ENCODE data around the gene KRT12.
"Not testable (repeated sequence)": the region's sequence is repeated elsewhere in the genome, so short reads cannot be mapped to it uniquely, and the experiment has no call there.

The KRT12 gene

DNA sequence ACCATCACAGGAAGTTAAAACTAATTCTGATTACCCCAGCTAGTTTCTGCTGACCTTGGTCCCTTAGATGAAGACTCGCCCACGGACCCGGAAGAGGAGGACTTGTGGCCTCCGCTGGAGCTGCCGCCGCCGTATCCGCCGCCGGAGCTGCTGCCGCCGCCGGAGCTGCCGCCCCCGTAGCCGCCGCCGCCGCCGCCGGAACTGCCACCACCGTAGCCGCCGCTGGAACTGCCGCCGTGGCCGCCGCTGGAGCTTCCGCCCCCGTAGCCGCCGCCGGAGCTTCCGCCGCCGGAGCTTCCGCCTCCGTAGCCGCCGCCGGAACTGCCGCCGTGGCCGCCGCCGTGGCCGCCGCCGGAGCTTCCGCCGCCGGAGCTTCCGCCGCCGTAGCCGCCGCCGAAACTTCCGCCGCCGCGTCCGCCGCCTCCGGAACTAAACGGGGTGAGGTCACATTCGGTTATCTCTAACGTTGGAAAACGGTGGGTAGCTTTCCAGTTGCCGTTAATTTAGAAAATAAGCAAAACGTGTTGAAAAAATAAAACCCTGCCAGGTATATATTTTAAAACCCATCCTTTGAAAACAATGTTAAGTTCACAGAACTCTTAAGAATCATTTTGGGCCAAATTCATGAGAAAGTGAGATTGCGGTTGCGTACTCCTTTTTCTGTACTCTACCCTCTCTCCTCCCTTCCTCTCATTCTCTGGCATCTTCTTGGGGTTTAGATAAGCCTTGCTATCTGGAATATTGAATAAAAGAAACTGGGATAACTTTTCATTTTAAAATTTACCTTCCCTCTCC, 48.1 kb downstream of the KRT12 start:
- H3K4me1 ChIP-seq (ENCODE audit: control insufficient read depth in 2 of 2, insufficient read depth in 2 of 2, low read length in 2 of 2): peaks cover 0 to 4% of the 10 kb centered on the region in 2 donors
- H3K27ac ChIP-seq (ENCODE audit: low read depth in 2 of 2, low read length in 2 of 2): peak overlapping the region; percentile 87
- no peaks in the 10 kb centered on the region for H3K9me3 ChIP-seq (ENCODE audit: control insufficient read depth in 2 of 2, low read length in 2 of 2)
- H3K36me3 ChIP-seq (ENCODE audit: control insufficient read depth in 2 of 2, insufficient read depth in 2 of 2, low read length in 2 of 2): peaks cover 0 to 6% of the 10 kb centered on the region in 2 donors
- no peaks in the 10 kb centered on the region for H3K27me3 ChIP-seq (ENCODE audit: control insufficient read depth in 2 of 2, insufficient read depth in 2 of 2, low read length in 2 of 2)
- peak overlapping the region; percentile 79 to 89 for H3K4me3 ChIP-seq (ENCODE audit: low read length in 2 of 2)
- peak overlapping the region; percentile 49 to 64 for H3K9ac ChIP-seq (ENCODE audit: low read depth in 1 of 2, low read length in 2 of 2)

DNA sequence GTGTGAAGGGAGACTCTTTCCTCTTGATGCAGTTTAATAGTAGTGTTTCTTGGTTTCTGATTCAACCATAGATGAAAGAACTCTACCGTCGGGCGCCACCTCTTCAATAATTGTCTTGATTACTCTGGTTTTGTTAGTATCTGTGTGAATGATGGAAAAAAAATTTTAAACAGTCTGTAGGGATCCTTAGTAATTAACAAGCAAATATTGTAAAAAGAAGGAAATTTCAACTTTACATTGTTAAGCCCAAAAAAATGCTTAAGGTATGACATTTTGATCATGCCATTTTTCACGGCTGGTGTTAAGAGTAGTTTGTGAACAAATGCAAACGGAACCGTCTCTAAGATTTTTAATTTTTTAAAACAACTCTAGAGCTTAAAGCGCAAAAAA, 48.7 kb downstream of the KRT12 start:
- peaks cover 0 to 4% of the 10 kb centered on the region in 2 donors for H3K4me1 ChIP-seq (ENCODE audit: control insufficient read depth in 2 of 2, insufficient read depth in 2 of 2, low read length in 2 of 2)
- H3K27ac ChIP-seq (ENCODE audit: low read depth in 2 of 2, low read length in 2 of 2): peak overlapping the region; percentile 87
- peak overlapping the region; percentile 79 to 83 for H3K4me3 ChIP-seq (ENCODE audit: low read length in 2 of 2)
- H3K9me3 ChIP-seq (ENCODE audit: control insufficient read depth in 2 of 2, low read length in 2 of 2): no peaks in the 10 kb centered on the region
- H3K9ac ChIP-seq (ENCODE audit: low read depth in 1 of 2, low read length in 2 of 2): peak overlapping the region; percentile 1 to 64
- no peaks in the 10 kb centered on the region for H3K27me3 ChIP-seq (ENCODE audit: control insufficient read depth in 2 of 2, insufficient read depth in 2 of 2, low read length in 2 of 2)
- peaks cover 0 to 6% of the 10 kb centered on the region in 2 donors for H3K36me3 ChIP-seq (ENCODE audit: control insufficient read depth in 2 of 2, insufficient read depth in 2 of 2, low read length in 2 of 2)

DNA sequence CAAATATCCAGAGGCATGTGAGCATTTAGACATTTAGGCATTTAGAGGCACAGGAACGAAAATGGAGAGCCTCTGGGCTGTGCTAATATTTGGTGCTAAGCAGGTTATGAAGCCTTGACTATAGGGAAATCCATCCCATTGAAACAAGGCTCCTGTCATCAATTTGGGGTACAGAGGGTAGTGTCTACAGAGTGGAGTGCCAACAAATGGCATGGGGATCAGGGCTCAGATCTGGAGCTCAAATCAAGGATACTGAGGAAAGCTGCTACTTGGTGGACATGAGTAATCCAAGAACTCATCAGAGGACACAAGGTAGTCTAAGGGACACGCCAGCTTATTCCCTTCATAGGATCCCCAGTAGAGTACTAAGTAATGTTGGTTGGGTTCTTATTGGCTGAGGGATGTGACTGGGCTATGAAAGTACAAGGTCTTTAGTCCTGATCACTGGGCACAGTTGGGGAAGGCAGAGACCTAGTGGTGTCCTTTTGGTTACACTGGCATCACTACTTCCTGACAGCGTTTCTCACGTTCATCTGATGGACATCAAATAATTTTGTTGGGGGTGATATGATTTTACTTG, 49.8 kb downstream of the KRT12 start:
- Histone ChIP-seq H3K36me3 (ENCODE audit: control insufficient read depth in 2 of 2, insufficient read depth in 2 of 2, low read length in 2 of 2) (peaks cover 0 to 6% of the 10 kb centered on the region in 2 donors), H3K27me3 (ENCODE audit: control insufficient read depth in 2 of 2, insufficient read depth in 2 of 2, low read length in 2 of 2) (peaks cover under 1 to 6% of the 10 kb centered on the region in 2 donors), H3K4me1 (ENCODE audit: control insufficient read depth in 2 of 2, insufficient read depth in 2 of 2, low read length in 2 of 2) (peaks cover 0 to 4% of the 10 kb centered on the region in 2 donors), H3K4me3 (ENCODE audit: low read length in 2 of 2) (no peak overlapping the region), H3K9ac (ENCODE audit: low read depth in 1 of 2, low read length in 2 of 2) (no peak overlapping the region), H3K27ac (ENCODE audit: low read depth in 2 of 2, low read length in 2 of 2) (no peak overlapping the region), H3K9me3 (ENCODE audit: control insufficient read depth in 2 of 2, low read length in 2 of 2) (no peaks in the 10 kb centered on the region)

DNA sequence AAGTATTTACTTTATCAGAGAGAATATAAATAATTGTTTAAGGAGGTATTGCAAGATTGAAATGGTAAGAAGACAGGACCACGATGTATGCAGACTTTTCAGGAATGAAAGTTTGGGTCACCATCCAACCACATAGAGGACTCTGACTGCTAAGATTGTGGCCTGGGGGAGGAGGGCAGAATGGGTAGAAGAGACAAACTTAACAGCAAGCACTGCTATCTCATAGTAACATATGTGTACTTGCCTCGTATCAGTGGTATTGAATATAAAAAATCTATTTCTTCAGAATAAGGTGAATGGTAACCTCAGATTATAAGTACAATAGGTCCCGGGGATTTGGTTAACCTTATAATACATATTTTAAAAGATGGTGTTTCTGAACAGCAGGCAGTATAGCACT, 50.5 kb downstream of the KRT12 start:
- H3K9me3 ChIP-seq (ENCODE audit: control insufficient read depth in 2 of 2, low read length in 2 of 2): no peaks in the 10 kb centered on the region
- no peak overlapping the region for H3K9ac ChIP-seq (ENCODE audit: low read depth in 1 of 2, low read length in 2 of 2)
- no peak overlapping the region for H3K4me3 ChIP-seq (ENCODE audit: low read length in 2 of 2)

DNA sequence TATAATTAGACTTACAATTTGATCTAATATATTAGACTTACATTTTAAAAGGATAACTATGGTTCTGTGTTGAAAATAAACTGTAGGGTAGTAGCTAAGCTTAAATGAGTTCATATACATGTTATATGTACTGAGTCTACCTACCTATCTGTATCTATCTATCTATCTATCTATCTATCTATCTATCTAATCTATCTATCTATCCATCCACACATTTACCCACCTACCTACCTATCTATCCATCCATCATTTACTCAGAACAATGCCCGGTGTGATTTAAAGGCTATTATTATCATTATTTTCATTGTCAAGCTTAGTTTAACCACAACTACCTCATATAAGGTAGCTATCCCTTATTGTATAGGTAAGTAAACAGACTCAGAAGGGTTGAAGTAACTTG, 51.6 kb downstream of the KRT12 start:
- Histone ChIP-seq H3K4me1 (ENCODE audit: control insufficient read depth in 2 of 2, insufficient read depth in 2 of 2, low read length in 2 of 2) (peaks cover 0 to 4% of the 10 kb centered on the region in 2 donors), H3K36me3 (ENCODE audit: control insufficient read depth in 2 of 2, insufficient read depth in 2 of 2, low read length in 2 of 2) (peaks cover 0 to 6% of the 10 kb centered on the region in 2 donors)

More for the DNA sequence above, 50.5 kb downstream of the KRT12 start:
- Histone ChIP-seq H3K27me3 (ENCODE audit: control insufficient read depth in 2 of 2, insufficient read depth in 2 of 2, low read length in 2 of 2) (peaks cover 3 to 9% of the 10 kb centered on the region in 2 donors), H3K36me3 (ENCODE audit: control insufficient read depth in 2 of 2, insufficient read depth in 2 of 2, low read length in 2 of 2) (peaks cover 0 to 6% of the 10 kb centered on the region in 2 donors), H3K27ac (ENCODE audit: low read depth in 2 of 2, low read length in 2 of 2) (no peak overlapping the region), H3K4me1 (ENCODE audit: control insufficient read depth in 2 of 2, insufficient read depth in 2 of 2, low read length in 2 of 2) (peaks cover 0 to 4% of the 10 kb centered on the region in 2 donors)

DNA sequence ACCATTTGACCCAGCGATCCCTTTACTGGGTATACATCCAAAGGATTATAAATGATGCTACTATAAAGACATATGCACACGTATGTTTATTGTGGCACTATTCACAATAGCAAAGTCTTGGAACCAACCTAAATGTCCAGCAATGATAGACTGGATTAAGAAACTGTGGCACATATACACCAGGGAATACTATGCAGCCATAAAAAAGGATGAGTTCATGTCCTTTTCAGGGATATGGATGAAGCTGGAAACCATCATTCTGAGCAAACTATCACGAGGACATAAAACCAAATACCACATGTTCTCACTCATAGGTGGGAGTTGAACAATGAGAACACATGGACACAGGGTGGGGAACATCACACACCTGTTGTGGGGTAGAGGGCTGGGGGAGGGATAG, 52.4 kb downstream of the KRT12 start:
- peaks cover 17% of the 10 kb centered on the region in 2 donors for H3K27me3 ChIP-seq (ENCODE audit: control insufficient read depth in 2 of 2, insufficient read depth in 2 of 2, low read length in 2 of 2)
- H3K27ac ChIP-seq (ENCODE audit: low read depth in 2 of 2, low read length in 2 of 2); H3K4me3 ChIP-seq (ENCODE audit: low read length in 2 of 2); H3K9ac ChIP-seq (ENCODE audit: low read depth in 1 of 2, low read length in 2 of 2); H3K36me3 ChIP-seq (ENCODE audit: control insufficient read depth in 2 of 2, insufficient read depth in 2 of 2, low read length in 2 of 2); H3K9me3 ChIP-seq (ENCODE audit: control insufficient read depth in 2 of 2, low read length in 2 of 2); H3K4me1 ChIP-seq (ENCODE audit: control insufficient read depth in 2 of 2, insufficient read depth in 2 of 2, low read length in 2 of 2): not testable (repeated sequence)

More for the DNA sequence above, 51.6 kb downstream of the KRT12 start:
- Histone ChIP-seq H3K27ac (ENCODE audit: low read depth in 2 of 2, low read length in 2 of 2) (no peak overlapping the region), H3K9ac (ENCODE audit: low read depth in 1 of 2, low read length in 2 of 2) (no peak overlapping the region), H3K4me3 (ENCODE audit: low read length in 2 of 2) (no peak overlapping the region), H3K27me3 (ENCODE audit: control insufficient read depth in 2 of 2, insufficient read depth in 2 of 2, low read length in 2 of 2) (peaks cover 11 to 12% of the 10 kb centered on the region in 2 donors), H3K9me3 (ENCODE audit: control insufficient read depth in 2 of 2, low read length in 2 of 2) (no peaks in the 10 kb centered on the region)

DNA sequence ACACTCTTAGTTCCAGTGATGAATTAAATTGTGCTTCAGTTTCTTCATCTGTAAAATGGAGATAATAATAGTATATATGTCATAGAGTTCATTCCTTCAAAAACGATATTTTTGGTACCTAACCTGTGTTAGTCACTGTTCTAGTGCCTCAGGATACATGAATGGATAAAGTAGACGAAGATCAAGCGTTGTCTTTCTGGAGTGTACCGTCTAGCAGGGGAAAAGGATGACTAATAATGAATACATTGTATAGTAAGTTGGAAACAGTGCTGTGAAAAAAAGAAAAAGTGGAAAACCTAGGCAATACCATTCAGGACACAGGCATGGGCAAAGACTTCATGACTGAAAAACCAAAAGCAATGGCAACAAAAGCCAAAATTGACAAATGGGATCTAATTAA, 53.2 kb downstream of the KRT12 start:
- peaks cover 20 to 22% of the 10 kb centered on the region in 2 donors for H3K27me3 ChIP-seq (ENCODE audit: control insufficient read depth in 2 of 2, insufficient read depth in 2 of 2, low read length in 2 of 2)
- no peak overlapping the region for H3K4me3 ChIP-seq (ENCODE audit: low read length in 2 of 2)
- peaks cover 0 to 4% of the 10 kb centered on the region in 2 donors for H3K4me1 ChIP-seq (ENCODE audit: control insufficient read depth in 2 of 2, insufficient read depth in 2 of 2, low read length in 2 of 2)
- no peak overlapping the region for H3K9ac ChIP-seq (ENCODE audit: low read depth in 1 of 2, low read length in 2 of 2)
- no peaks in the 10 kb centered on the region for H3K9me3 ChIP-seq (ENCODE audit: control insufficient read depth in 2 of 2, low read length in 2 of 2)
- H3K27ac ChIP-seq (ENCODE audit: low read depth in 2 of 2, low read length in 2 of 2): no peak overlapping the region
- H3K36me3 ChIP-seq (ENCODE audit: control insufficient read depth in 2 of 2, insufficient read depth in 2 of 2, low read length in 2 of 2): peaks cover 0 to 6% of the 10 kb centered on the region in 2 donors

DNA sequence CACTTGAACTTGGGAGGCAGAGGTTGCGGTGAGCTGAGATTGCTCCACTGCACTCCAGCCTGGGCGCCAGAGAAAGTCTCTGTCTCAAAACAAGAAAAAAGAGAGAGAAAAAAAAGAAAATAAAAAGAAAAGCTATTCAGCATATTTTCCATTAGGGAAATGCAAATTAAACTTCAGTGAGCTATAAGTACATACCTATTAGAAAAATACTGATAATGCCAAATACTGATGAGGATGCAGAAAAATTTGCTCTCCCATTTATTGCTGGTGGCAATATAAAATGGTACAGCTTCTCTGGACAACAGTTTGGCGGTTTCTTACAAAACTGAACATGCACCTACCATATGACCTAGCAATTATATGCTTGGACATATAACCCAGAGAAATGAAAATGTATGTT, 54.4 kb downstream of the KRT12 start:
- H3K36me3 ChIP-seq (ENCODE audit: control insufficient read depth in 2 of 2, insufficient read depth in 2 of 2, low read length in 2 of 2): peaks cover 0 to 6% of the 10 kb centered on the region in 2 donors
- no peak overlapping the region for H3K4me3 ChIP-seq (ENCODE audit: low read length in 2 of 2)
- no peaks in the 10 kb centered on the region for H3K9me3 ChIP-seq (ENCODE audit: control insufficient read depth in 2 of 2, low read length in 2 of 2)
- H3K4me1 ChIP-seq (ENCODE audit: control insufficient read depth in 2 of 2, insufficient read depth in 2 of 2, low read length in 2 of 2): no peaks in the 10 kb centered on the region
- no peak overlapping the region for H3K27ac ChIP-seq (ENCODE audit: low read depth in 2 of 2, low read length in 2 of 2)
- H3K27me3 ChIP-seq (ENCODE audit: control insufficient read depth in 2 of 2, insufficient read depth in 2 of 2, low read length in 2 of 2): peaks cover 22% of the 10 kb centered on the region in 2 donors
- H3K9ac ChIP-seq (ENCODE audit: low read depth in 1 of 2, low read length in 2 of 2): no peak overlapping the region

Measured in mucosa of rectum (tissue), 2 donors.